OCI-LY1 (cell line): ENCODE results near the gene NETO1.

Experiments
- CTCF ChIP-seq: fragments of 200-600 bp; sonication (generic), shearing (Covaris generic); IDR thresholded peaks from 2 replicates; pipeline ENCODE4 v1.5.1; 2017; ENCODE audit warnings: mild to moderate bottlenecking, antibody characterized with exemption, low read length, moderate library complexity, mixed read lengths
- EZH2 ChIP-seq: fragments of 200-600 bp; sonication (generic), shearing (Covaris generic); IDR thresholded peaks from 2 replicates; pipeline ENCODE4 v1.8.0; 2017; ENCODE audit warnings: borderline replicate concordance, mixed run types, mild to moderate bottlenecking, antibody characterized with exemption, low read length, moderate library complexity, mixed read lengths

- TF ChIP-seq CTCF (no peak), EZH2 (no peak)
Observed at GRCh38 chr18:72898870-72899269, 31.1 kb upstream of the NETO1 start.
